ENCODE data around the gene ABCB10. TPM values are rescaled to one million over a fixed set of nuclear protein-coding genes. Genes with fewer than 3 reads are reported as not detected.

Gene ABCB10
- total RNA-seq, 1 experiment from 2014 or later = 13.8 TPM

- Histone ChIP-seq H2BK12ac (ENCODE audit: insufficient read length, low read depth, low read length) (no peak overlapping the region), H2BK120ac (ENCODE audit: low read depth, low read length, poor library complexity, severe bottlenecking) (no peak overlapping the region), H3K56ac (ENCODE audit: insufficient read length, low read depth, low read length) (no peak overlapping the region), H3K4ac (ENCODE audit: low read depth, low read length) (no peak overlapping the region), H4K20me1 (ENCODE audit: control insufficient read depth, insufficient read depth, insufficient read length) (no peaks in the 10 kb centered on the region), H4K8ac (replicated peaks; ENCODE audit: insufficient read length, low read depth, low read length) (no peak overlapping the region), H3K27ac (ENCODE audit: insufficient read length, low read depth, low read length) (no peak overlapping the region), H3K4me1 (ENCODE audit: insufficient read depth, low read length) (no peaks in the 10 kb centered on the region), H2BK15ac (ENCODE audit: low read depth, low read length) (no peak overlapping the region), H2AK5ac (ENCODE audit: insufficient read length, low read length) (no peak overlapping the region), H3K23ac (ENCODE audit: insufficient read length, low read depth, low read length) (no peak overlapping the region), H3T11ph (ENCODE audit: low read length) (no peak overlapping the region), H4K5ac (ENCODE audit: insufficient read length, low read depth, low read length) (no peak overlapping the region), H2BK5ac (ENCODE audit: insufficient read length, low read length) (no peak overlapping the region), H3K79me2 (ENCODE audit: insufficient read depth, low read length) (no peaks in the 10 kb centered on the region), H3K4me2 (ENCODE audit: insufficient read depth, insufficient read length, low read length) (no peak overlapping the region), H3K23me2 (ENCODE audit: insufficient read length, low read depth, low read length, poor library complexity, severe bottlenecking) (no peaks in the 10 kb centered on the region), H3K18ac (ENCODE audit: insufficient read length, low read depth, low read length) (no peak overlapping the region), H4K91ac (ENCODE audit: insufficient read length, low read depth, low read length) (no peak overlapping the region), H2BK20ac (ENCODE audit: low read depth, low read length, poor library complexity, severe bottlenecking) (no peak overlapping the region), H3K79me1 (ENCODE audit: insufficient read depth, low read depth, low read length, poor library complexity, severe bottlenecking) (no peaks in the 10 kb centered on the region), H3K14ac (ENCODE audit: insufficient read depth, low read length) (no peak overlapping the region), H3K9ac (ENCODE audit: extremely low read depth, insufficient read length, low read length) (no peak overlapping the region), H2AFZ (ENCODE audit: low read length) (no peak overlapping the region), H3K9me3 (ENCODE audit: control insufficient read depth, low read depth, low read length) (no peaks in the 10 kb centered on the region), H3K27me3 (ENCODE audit: insufficient read depth, low read length) (no peaks in the 10 kb centered on the region)
- no peak for TF ChIP-seq CTCF (conservative IDR thresholded peaks at IDR 0.05)
- Mint-ChIP-seq H3K4me1 (no peaks in the 10 kb centered on the region), H3K9me3 (no peaks in the 10 kb centered on the region), H3K27ac (no peak overlapping the region), H3K4me3 (no peak overlapping the region), H3K36me3 (ENCODE audit: insufficient read depth in 1 of 3, low read depth in 3 of 3) (peaks cover 6 to 66% (median 60%) of the 10 kb centered on the region in 3 experiments; a peak in 6 of 7 replicates), H3K27me3 (ENCODE audit: low read depth) (no peaks in the 10 kb centered on the region)
- DNase-seq = no peak
- no CpG with 5 or more reads among the region's 4 CpGs for WGBS (ENCODE audit: extremely low coverage, insufficient read length, low lambda C conversion rate)
Observed at GRCh38 chr1:229537894-229538293, 20.6 kb downstream of the ABCB10 start.

Data from H9 (cell line).